ENCODE results near the gene SORL1.
"Not testable (repeated sequence)": the region's sequence is repeated elsewhere in the genome, so short reads cannot be mapped to it uniquely, and the experiment has no call there.

The SORL1 gene

DNA sequence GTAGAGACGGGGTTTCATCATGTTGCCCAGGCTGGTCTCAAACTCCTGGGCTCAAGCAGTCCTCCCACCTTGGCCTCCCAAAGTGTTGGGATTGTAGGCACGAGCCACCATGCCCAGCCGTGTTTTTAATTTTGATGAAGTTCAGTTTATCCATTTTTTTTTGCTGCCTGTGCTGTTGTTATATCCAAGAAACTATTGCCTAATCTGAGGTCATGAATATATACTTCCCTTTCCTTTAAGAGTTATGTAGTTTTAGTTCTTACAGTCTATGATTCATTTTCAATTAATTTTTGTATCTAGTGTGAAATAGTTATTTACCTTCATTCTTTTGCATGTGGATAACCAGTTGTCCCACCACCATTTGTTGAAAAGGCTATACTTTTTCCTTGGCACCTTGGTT is 50.9 kb downstream of the SORL1 start:
- DNase-seq (ENCODE audit: low read depth), result no peak

- DNase-seq (ENCODE audit: low read depth), result not testable (repeated sequence)
Measured at GRCh38 chr11:121506237-121506636, 54.1 kb downstream of the SORL1 start.

GRCh38 chr11:121508449-121508848 is 56.3 kb downstream of the SORL1 start:
- DNase-seq (ENCODE audit: low read depth), result no peak

DNA sequence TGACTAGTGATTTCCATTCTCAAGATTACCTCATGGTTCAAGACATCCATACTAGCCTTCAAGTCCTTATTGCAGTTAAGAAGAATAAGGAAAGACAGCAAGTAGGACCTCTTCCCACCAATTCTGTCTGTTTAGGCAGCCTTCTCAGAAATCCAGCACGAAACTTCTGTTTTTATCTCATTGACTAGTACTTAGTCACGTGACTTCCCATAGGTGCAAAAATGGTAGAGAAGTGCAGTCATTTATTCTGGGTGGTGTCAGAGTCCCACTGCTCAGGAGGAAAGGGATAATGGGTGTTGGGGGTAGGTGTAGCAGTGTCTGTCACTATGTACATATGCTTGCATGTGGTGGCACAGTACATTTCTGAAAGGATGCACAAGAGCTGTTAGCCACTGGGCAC is 58.3 kb downstream of the SORL1 start:
- DNase-seq (ENCODE audit: low read depth), result no peak

DNA sequence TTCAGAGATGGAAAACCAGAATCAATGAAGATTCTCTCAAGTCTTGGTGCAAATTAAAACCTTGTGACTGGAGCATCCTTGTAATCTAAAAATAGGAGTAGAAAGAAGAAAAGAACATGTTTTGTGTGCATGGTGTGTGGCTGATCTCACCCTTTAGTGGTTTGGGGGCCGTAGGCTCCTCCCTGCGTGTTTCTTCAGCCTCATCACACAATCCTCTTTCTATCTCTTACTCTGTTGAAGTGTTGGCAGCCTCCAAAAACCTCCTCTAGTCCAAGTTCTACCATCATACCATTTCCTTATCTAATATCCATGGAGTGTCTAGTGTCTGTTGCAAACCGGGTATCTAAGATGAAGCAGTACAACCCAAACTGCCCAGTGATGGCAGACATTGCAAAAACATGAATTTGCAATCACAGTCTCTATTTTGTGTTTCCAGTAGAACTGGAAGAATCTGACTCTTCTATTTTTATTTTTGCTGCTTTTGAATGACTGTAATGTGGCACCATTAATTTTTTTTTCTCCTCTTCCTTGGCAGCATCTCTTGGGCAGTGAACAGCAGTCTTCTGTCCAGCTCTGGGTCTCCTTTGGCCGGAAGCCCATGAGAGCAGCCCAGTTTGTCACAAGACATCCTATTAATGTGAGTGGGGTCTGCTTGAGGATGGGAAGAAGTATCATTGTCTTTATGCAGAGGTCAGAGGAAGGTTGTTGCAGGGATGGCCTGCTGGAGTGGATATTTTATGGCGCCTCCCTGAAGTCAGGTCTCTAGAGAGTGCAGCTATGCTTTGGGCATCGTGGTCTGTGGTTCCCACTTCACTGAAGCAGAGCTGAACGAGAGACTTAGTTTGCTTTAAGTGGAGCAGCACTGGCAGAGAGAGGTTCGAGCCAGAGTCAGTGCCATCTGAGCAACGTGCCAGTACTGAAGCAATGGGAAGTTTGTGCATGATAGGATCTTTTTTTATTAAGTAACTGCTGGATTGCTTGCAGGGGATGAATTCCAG is 60.7 kb downstream of the SORL1 start:
- no peak for DNase-seq (ENCODE audit: low read depth)

DNA sequence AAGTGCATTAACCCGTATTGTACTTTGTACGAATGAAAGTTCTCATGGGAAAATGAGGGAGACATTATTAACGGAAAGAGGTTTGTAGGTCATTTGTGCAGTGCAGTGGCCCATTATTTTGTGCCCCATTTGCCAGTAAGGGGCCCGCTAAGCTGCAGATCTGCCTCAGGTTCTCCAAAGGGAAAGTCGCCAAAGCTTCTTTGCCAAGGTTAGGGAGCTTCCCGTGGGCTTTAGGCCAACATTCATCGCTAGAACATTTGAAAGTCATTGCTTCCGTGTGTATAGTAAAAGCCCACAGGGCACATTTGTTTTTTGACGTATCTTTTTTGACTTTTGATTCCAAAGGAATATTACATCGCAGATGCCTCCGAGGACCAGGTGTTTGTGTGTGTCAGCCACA is 61.7 kb downstream of the SORL1 start:
- DNase-seq (ENCODE audit: low read depth), result no peak

DNA sequence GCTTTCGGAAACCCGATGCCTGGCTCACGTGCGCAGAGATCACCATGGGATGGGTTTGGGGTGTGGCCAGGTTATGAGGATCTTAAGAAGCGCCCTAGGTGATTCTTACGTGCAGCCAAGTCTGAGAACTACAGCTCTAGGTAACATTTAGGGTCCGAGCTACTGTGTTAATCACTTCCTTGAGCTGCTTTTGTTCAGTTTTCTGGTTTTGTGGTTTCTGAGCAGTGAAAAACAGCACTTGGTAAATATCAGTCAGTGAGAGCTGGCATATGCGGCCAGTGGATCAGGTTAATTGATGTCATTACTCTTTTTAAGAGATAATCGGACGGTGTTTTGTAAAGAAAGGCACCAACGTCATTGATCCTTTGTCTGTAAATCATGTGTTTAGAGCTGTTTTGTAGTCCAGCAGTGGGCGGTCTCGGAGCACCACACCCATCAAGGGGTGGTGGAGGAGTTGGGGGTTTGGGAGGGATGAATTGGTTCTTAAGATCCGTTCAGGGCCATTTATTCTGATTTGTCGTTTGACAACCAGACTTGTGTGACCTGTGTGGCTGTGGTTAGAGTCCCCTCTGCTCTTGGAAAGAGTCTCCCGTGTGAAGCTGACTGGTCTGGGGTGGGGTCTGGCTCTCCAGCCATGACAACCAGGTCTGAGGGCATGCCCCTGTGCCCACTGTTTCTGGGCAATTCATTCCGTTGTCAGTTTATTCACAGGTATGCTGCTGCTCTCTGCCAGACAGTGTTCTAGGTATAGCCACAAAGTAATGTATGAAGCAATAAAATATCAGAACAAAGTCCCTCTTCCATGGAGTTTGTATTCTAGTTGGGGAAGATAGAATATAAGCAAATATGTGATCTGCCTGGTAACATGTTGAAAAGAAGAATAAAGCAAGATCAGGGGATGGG is 62.6 kb downstream of the SORL1 start:
- no peak for DNase-seq (ENCODE audit: low read depth)

DNA sequence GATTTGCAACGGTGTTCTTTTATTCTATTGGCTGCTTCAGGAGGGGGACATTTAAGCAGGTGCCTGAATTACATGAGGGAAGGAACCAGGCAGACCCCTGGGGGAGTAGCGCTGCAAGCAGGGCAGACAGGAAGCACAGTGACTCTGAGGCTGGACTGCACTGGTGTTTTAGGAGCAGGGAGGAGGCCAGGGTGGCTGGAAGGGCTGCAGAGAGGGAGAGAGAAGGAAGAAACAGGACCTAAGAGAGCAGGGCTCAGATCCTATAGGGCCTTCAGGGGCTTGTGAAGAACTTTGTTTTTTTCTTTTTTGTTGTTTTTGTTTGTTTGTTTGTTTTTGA is 63.2 kb downstream of the SORL1 start:
- DNase-seq (ENCODE audit: low read depth), result no peak

GRCh38 chr11:121517996-121518395 is 65.9 kb downstream of the SORL1 start:
- no peak for DNase-seq (ENCODE audit: low read depth)

GRCh38 chr11:121520243-121521144 is 68.4 kb downstream of the SORL1 start:
- DNase-seq (ENCODE audit: low read depth), result no peak

GRCh38 chr11:121521145-121522042 is 69.3 kb downstream of the SORL1 start:
- DNase-seq (ENCODE audit: low read depth), result no peak

- DNase-seq (ENCODE audit: low read depth), result no peak
Measured at GRCh38 chr11:121522043-121522941, 70.2 kb downstream of the SORL1 start.

DNA sequence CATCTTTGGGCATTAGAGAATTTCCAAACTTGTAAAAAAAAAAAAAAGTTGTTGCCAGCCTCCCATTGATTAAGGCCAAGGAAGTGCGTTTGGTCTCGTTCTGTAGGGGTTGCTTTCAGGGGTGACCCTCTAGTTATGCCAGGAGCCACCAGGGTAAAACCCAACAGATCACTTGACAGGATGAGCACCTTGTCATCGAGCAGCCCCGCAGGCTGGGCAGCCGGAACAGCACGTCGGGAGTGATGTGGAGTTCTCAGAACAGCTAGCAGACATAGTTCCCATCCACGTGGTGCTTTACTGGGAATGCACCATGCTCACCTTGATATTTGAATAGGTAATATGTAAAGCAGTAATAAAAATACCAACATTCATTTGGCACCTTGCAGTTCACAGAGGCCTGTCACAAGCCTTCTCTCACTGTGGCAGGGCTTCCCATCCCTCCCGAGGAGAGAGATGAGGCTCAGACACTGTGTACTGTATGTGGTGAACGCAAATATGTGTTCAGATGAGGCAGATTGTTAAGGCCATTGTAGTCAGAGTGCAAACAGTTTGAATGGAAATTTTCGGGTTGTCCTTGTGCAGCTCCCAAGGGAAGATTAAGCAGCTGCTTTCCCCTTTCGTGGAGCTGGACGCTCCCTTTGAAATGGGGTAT is 71.6 kb downstream of the SORL1 start:
- DNase-seq (ENCODE audit: low read depth), result no peak

GRCh38 chr11:121524233-121524631 is 72.1 kb downstream of the SORL1 start:
- no peak for DNase-seq (ENCODE audit: low read depth)

GRCh38 chr11:121525376-121525775 is 73.3 kb downstream of the SORL1 start:
- no peak for DNase-seq (ENCODE audit: low read depth)

- DNase-seq (ENCODE audit: low read depth), result no peak
Measured at GRCh38 chr11:121530257-121530656, 78.1 kb downstream of the SORL1 start.

GRCh38 chr11:121533601-121534000 is 81.5 kb downstream of the SORL1 start:
- no peak for DNase-seq (ENCODE audit: low read depth)

GRCh38 chr11:121534131-121535093 is 82.3 kb downstream of the SORL1 start:
- DNase-seq (ENCODE audit: low read depth), result no peak

All from activated T-helper 1 cell treated with Interleukin-2 at 50 U/mL for 16 hours (primary cell).